Upper lobe of left lung (tissue), 6 donors: ENCODE results near the gene PEF1. TPM values are rescaled to one million over a fixed set of nuclear protein-coding genes. Genes with fewer than 3 reads are reported as not detected.

Experiments used
- ATAC-seq, 2 donors: fragments of 200-7000 bp; cut with Tn5 transposase; one replicate each; pipeline ENCODE4 v1.9.1; 2022; ENCODE audit warnings: mild to moderate bottlenecking in 2 of 2, moderate library complexity in 2 of 2; ENCODE audit not compliant: low FRiP score in 2 of 2
- DNase-seq, 2 donors: peaks; one replicate each; pipeline ENCODE4 v3.0.0-alpha.2; 2019 to 2020
- H3K27ac ChIP-seq, 4 donors: fragments of 200-600 bp; sonication (generic); one replicate each; pipeline ENCODE4 v1.5.1; 2016 to 2019
- H3K27me3 ChIP-seq, 4 donors: fragments of 200-600 bp; sonication (generic); one replicate each; pipeline ENCODE4 v1.5.1; 2017 to 2019
- H3K36me3 ChIP-seq, 4 donors: fragments of 200-600 bp; sonication (generic); one replicate each; pipeline ENCODE4 v1.5.1; 2016 to 2019
- H3K4me1 ChIP-seq, 4 donors: fragments of 200-600 bp; sonication (generic); one replicate each; pipeline ENCODE4 v1.5.1; 2018 to 2019
- H3K4me3 ChIP-seq, 4 donors: fragments of 200-600 bp; sonication (generic); one replicate each; pipeline ENCODE4 v1.5.1; 2017 to 2019; ENCODE audit warnings: mild to moderate bottlenecking in 2 of 4, moderate library complexity in 1 of 4
- H3K9me3 ChIP-seq, 4 donors: fragments of 200-600 bp; sonication (generic); one replicate each; pipeline ENCODE4 v1.5.1; 2018 to 2019
- CTCF ChIP-seq, 6 experiments: fragments of 450-650 bp in 4 of 6; fragments of 200-600 bp in 2 of 6; sonication (generic) in 2 of 6; IDR thresholded peaks; one replicate each; pipeline ENCODE4 v1.5.1; 2016 to 2019; ENCODE audit warnings: antibody characterized with exemption in 6 of 6
- EP300 ChIP-seq, 4 donors: sonication (generic); formaldehyde crosslinking; IDR thresholded peaks; one replicate each; pipeline ENCODE4 v1.5.1; 2017; ENCODE audit warnings: antibody characterized with exemption in 4 of 4, control low read depth in 2 of 4
- POLR2A ChIP-seq, 4 donors: fragments of 450-650 bp; IDR thresholded peaks; one replicate each; pipeline ENCODE4 v1.5.1; 2016 to 2017; ENCODE audit warnings: antibody characterized with exemption in 4 of 4, mild to moderate bottlenecking in 2 of 4
- POLR2AphosphoS5 ChIP-seq, 2 donors: sonication (generic); formaldehyde crosslinking; IDR thresholded peaks; one replicate each; pipeline ENCODE4 v1.5.1; 2017; ENCODE audit warnings: antibody characterized with exemption in 2 of 2
- WGBS, 2 donors: methylation state at CpG; one replicate each; pipeline ENCODE4 v1.1.5; 2017 to 2018; 5-methylcytosine and 5-hydroxymethylcytosine counted together
- total RNA-seq, 6 donors: library from RNA; depleted of rRNA in 4 of 6; stranded (reverse); fragments of >200 nt in 4 of 6; gene quantifications; one replicate each; pipeline versions ENCODE4 v1.1.0 to v1.2.1, GENCODE V29; 2016 to 2021
- donor health status: DM: no; HTN: no; CAD: no; lungs with moderate emphysema.
- donor health status: DM: no; HTN: yes; CAD: no; lungs with severe emphysema.

The PEF1 gene
- total RNA-seq, 6 donors from 2014 or later: 52.4 to 135 (median 77.4) TPM

- 92 to 95% methylated on average over 3 of the region's 3 CpGs for WGBS, 2 donors
- H3K36me3 ChIP-seq: no peaks in the 10 kb centered on the region
- ATAC-seq: no peak
- TF ChIP-seq CTCF (IDR thresholded peaks at IDR 0.05): no peak
- TF ChIP-seq POLR2A (IDR thresholded peaks at IDR 0.05): no peak
- peak overlapping the region in 1 of 4 donors; percentile 97 for H3K27ac ChIP-seq
- no peak overlapping the region for H3K4me3 ChIP-seq
- peaks cover 56 to 70% (median 59%) of the 10 kb centered on the region in 4 donors for H3K4me1 ChIP-seq
- H3K27me3 ChIP-seq: no peaks in the 10 kb centered on the region
- H3K9me3 ChIP-seq: no peaks in the 10 kb centered on the region
- no peak for DNase-seq
Observed at GRCh38 chr1:31642897-31643296, 1.8 kb downstream of the PEF1 start.

- whole genome bisulfite sequencing, 2 donors: 72 to 88% methylated on average over 4 of the region's 4 CpGs
Observed at GRCh38 chr1:31642366-31642765, 2.3 kb downstream of the PEF1 start.

GRCh38 chr1:31640964-31641363 lies 3.7 kb downstream of the PEF1 start:
- Histone ChIP-seq H3K36me3 (no peaks in the 10 kb centered on the region), H3K27ac (peak overlapping the region in 1 of 4 donors; percentile 50), H3K4me3 (no peak overlapping the region), H3K4me1 (peaks cover 59 to 84% (median 66%) of the 10 kb centered on the region in 4 donors), H3K27me3 (no peaks in the 10 kb centered on the region), H3K9me3 (no peaks in the 10 kb centered on the region)
- WGBS, 2 donors: 68 to 73% methylated on average over 4 of the region's 4 CpGs
- ATAC-seq (no peak), DNase-seq (no peak)
- TF ChIP-seq POLR2AphosphoS5 (IDR thresholded peaks at IDR 0.05) (no peak), EP300 (IDR thresholded peaks at IDR 0.05) (no peak), POLR2A (IDR thresholded peaks at IDR 0.05) (no peak), CTCF (IDR thresholded peaks at IDR 0.05) (no peak)

More at GRCh38 chr1:31642366-31642765, 2.3 kb downstream of the PEF1 start:
- TF ChIP-seq POLR2AphosphoS5 (IDR thresholded peaks at IDR 0.05) (no peak), EP300 (IDR thresholded peaks at IDR 0.05) (no peak), CTCF (IDR thresholded peaks at IDR 0.05) (no peak), POLR2A (IDR thresholded peaks at IDR 0.05) (no peak)
- ATAC-seq (no peak), DNase-seq (no peak)
- H3K27me3 ChIP-seq: no peaks in the 10 kb centered on the region
- H3K27ac ChIP-seq: no peak overlapping the region
- no peaks in the 10 kb centered on the region for H3K9me3 ChIP-seq
- H3K4me1 ChIP-seq: peaks cover 59 to 74% (median 63%) of the 10 kb centered on the region in 4 donors
- H3K4me3 ChIP-seq: no peak overlapping the region
- H3K36me3 ChIP-seq: no peaks in the 10 kb centered on the region

- ATAC-seq (no peak), DNase-seq (no peak)
- Histone ChIP-seq H3K27me3 (no peaks in the 10 kb centered on the region), H3K9me3 (no peaks in the 10 kb centered on the region), H3K27ac (peak overlapping the region in 2 of 4 donors; percentile 50 to 60), H3K4me3 (no peak overlapping the region), H3K36me3 (peaks cover 0 to 2% (median under 1%) of the 10 kb centered on the region in 4 donors), H3K4me1 (peaks cover 52 to 79% (median 60%) of the 10 kb centered on the region in 4 donors)
- no peak for TF ChIP-seq POLR2AphosphoS5 (IDR thresholded peaks at IDR 0.05)
- TF ChIP-seq POLR2A (IDR thresholded peaks at IDR 0.05): no peak
- no peak for TF ChIP-seq CTCF (IDR thresholded peaks at IDR 0.05)
- TF ChIP-seq EP300 (IDR thresholded peaks at IDR 0.05): no peak
Observed at GRCh38 chr1:31640179-31640578, 4.5 kb downstream of the PEF1 start.

GRCh38 chr1:31639543-31639942 lies 5.1 kb downstream of the PEF1 start:
- H3K9me3 ChIP-seq: no peaks in the 10 kb centered on the region
- 46 to 52% methylated on average over 4 to 5 of the region's 5 CpGs for WGBS, 2 donors
- TF ChIP-seq EP300 (IDR thresholded peaks at IDR 0.05) (no peak), CTCF (IDR thresholded peaks at IDR 0.05) (no peak), POLR2A (IDR thresholded peaks at IDR 0.05) (no peak), POLR2AphosphoS5 (IDR thresholded peaks at IDR 0.05) (no peak)
- H3K4me1 ChIP-seq: peaks cover 52 to 79% (median 60%) of the 10 kb centered on the region in 4 donors
- no peak for ATAC-seq
- H3K27ac ChIP-seq: peak overlapping the region in 2 of 4 donors; percentile 50 to 60
- DNase-seq: no peak
- peaks cover 0 to 8% (median 4%) of the 10 kb centered on the region in 4 donors for H3K36me3 ChIP-seq
- H3K27me3 ChIP-seq: no peaks in the 10 kb centered on the region
- H3K4me3 ChIP-seq: no peak overlapping the region
